Mesodermal cell (in vitro differentiated cells): ENCODE results near the gene MAK.
"Not testable (repeated sequence)": the region's sequence is repeated elsewhere in the genome, so short reads cannot be mapped to it uniquely, and the experiment has no call there.

Experiments
- H3K27ac ChIP-seq: 2 replicates; pipeline ENCODE4 v1.7.0; 2013; ENCODE audit warnings: mild to moderate bottlenecking, low read depth, low read length, moderate library complexity; ENCODE audit not compliant: severe bottlenecking
- H3K36me3 ChIP-seq: 2 replicates; pipeline ENCODE4 v1.7.1; 2013; ENCODE audit warnings: mild to moderate bottlenecking, low read length, moderate library complexity; ENCODE audit not compliant: control insufficient read depth, insufficient read depth
- H3K4me1 ChIP-seq: one replicate; pipeline ENCODE4 v1.7.1; 2013; ENCODE audit warnings: mild to moderate bottlenecking, low read length; ENCODE audit not compliant: insufficient read depth, control insufficient read depth, poor library complexity, severe bottlenecking
- H3K4me3 ChIP-seq: 2 replicates; pipeline ENCODE4 v1.7.0; 2013; ENCODE audit warnings: low read length, control low read depth, mild to moderate bottlenecking; ENCODE audit not compliant: insufficient read depth, poor library complexity, severe bottlenecking; ENCODE audit errors: extremely low read depth
- H3K9me3 ChIP-seq: 2 replicates; pipeline ENCODE4 v1.7.1; 2013; ENCODE audit warnings: mild to moderate bottlenecking, low read length, moderate library complexity; ENCODE audit not compliant: control insufficient read depth
- WGBS, 2 experiments: methylation state at CpG; one replicate each; pipeline ENCODE4 v1.1.5; 2013; ENCODE audit warnings: missing lambda C conversion rate in 2 of 2; ENCODE audit not compliant: insufficient coverage in 2 of 2; 5-methylcytosine and 5-hydroxymethylcytosine counted together

Gene MAK

GRCh38 chr6:10824819-10825218 is 13.5 kb downstream of the MAK start:
- Histone ChIP-seq H3K4me1 (no peaks in the 10 kb centered on the region), H3K4me3 (no peak overlapping the region), H3K36me3 (no peaks in the 10 kb centered on the region), H3K9me3 (no peaks in the 10 kb centered on the region), H3K27ac (no peak overlapping the region)
- 90 to 100% methylated on average over 3 of the region's 6 CpGs for whole genome bisulfite sequencing, 2 experiments

- Histone ChIP-seq H3K4me3 (no peak overlapping the region), H3K4me1 (no peaks in the 10 kb centered on the region), H3K9me3 (no peaks in the 10 kb centered on the region), H3K27ac (no peak overlapping the region), H3K36me3 (no peaks in the 10 kb centered on the region)
- 87 to 88% methylated on average over 6 to 8 of the region's 8 CpGs for WGBS, 2 experiments
Observed at GRCh38 chr6:10824297-10824696, 14.0 kb downstream of the MAK start.

- WGBS, 2 experiments: 92 to 98% methylated on average over 3 to 6 of the region's 6 CpGs
- H3K4me3 ChIP-seq: not testable (repeated sequence)
Observed at GRCh38 chr6:10814176-10814575, 24.2 kb downstream of the MAK start.

GRCh38 chr6:10809098-10809497 is 29.2 kb downstream of the MAK start:
- H3K4me3 ChIP-seq: no peak overlapping the region
- H3K9me3 ChIP-seq: no peaks in the 10 kb centered on the region
- no peak overlapping the region for H3K27ac ChIP-seq
- no peaks in the 10 kb centered on the region for H3K36me3 ChIP-seq
- H3K4me1 ChIP-seq: no peaks in the 10 kb centered on the region
- 94 to 100% methylated on average over 5 of the region's 6 CpGs for WGBS, 2 experiments

More at GRCh38 chr6:10814176-10814575, 24.2 kb downstream of the MAK start:
- H3K9me3 ChIP-seq, H3K27ac ChIP-seq, H3K4me1 ChIP-seq, H3K36me3 ChIP-seq: not testable (repeated sequence)

GRCh38 chr6:10808376-10808775 is 30.0 kb downstream of the MAK start:
- 100% methylated on average over 1 of the region's 4 CpGs; no CpG with 5 or more reads in 1 of the 2 experiments for WGBS, 2 experiments
- no peak overlapping the region for H3K27ac ChIP-seq
- H3K4me3 ChIP-seq: no peak overlapping the region
- no peaks in the 10 kb centered on the region for H3K36me3 ChIP-seq
- H3K9me3 ChIP-seq: no peaks in the 10 kb centered on the region
- H3K4me1 ChIP-seq: no peaks in the 10 kb centered on the region

- no peak overlapping the region for H3K27ac ChIP-seq
- H3K36me3 ChIP-seq: no peaks in the 10 kb centered on the region
- H3K4me3 ChIP-seq: no peak overlapping the region
- H3K4me1 ChIP-seq: no peaks in the 10 kb centered on the region
- WGBS, 2 experiments: 0 to 38% methylated on average over 1 of the region's 2 CpGs
- H3K9me3 ChIP-seq: no peaks in the 10 kb centered on the region
Observed at GRCh38 chr6:10801224-10801848, 37.0 kb downstream of the MAK start.

GRCh38 chr6:10800810-10801209 is 37.5 kb downstream of the MAK start:
- 85 to 91% methylated on average over 2 to 3 of the region's 3 CpGs for WGBS, 2 experiments
- H3K4me1 ChIP-seq: no peaks in the 10 kb centered on the region
- no peak overlapping the region for H3K4me3 ChIP-seq
- no peak overlapping the region for H3K27ac ChIP-seq
- no peaks in the 10 kb centered on the region for H3K36me3 ChIP-seq
- H3K9me3 ChIP-seq: no peaks in the 10 kb centered on the region

GRCh38 chr6:10794239-10794638 is 44.1 kb downstream of the MAK start:
- Histone ChIP-seq H3K36me3 (peaks cover 11% of the 10 kb centered on the region), H3K4me1 (peaks cover 5% of the 10 kb centered on the region), H3K27ac (peak overlapping the region; percentile 16), H3K4me3 (no peak overlapping the region), H3K9me3 (no peaks in the 10 kb centered on the region)
- 100% methylated on average over 1 of the region's 3 CpGs; no CpG with 5 or more reads in 1 of the 2 experiments for WGBS, 2 experiments

- Histone ChIP-seq H3K4me3 (no peak overlapping the region), H3K4me1 (peaks cover 5% of the 10 kb centered on the region), H3K36me3 (peaks cover 11% of the 10 kb centered on the region), H3K27ac (no peak overlapping the region), H3K9me3 (no peaks in the 10 kb centered on the region)
- WGBS, 2 experiments: 90 to 100% methylated on average over 1 to 2 of the region's 6 CpGs
Observed at GRCh38 chr6:10793695-10794094, 44.6 kb downstream of the MAK start.

GRCh38 chr6:10793035-10793434 is 45.3 kb downstream of the MAK start:
- 80% methylated on average over 1 of the region's 3 CpGs for WGBS, 2 experiments
- H3K36me3 ChIP-seq: peaks cover 11% of the 10 kb centered on the region

GRCh38 chr6:10792101-10792500 is 46.2 kb downstream of the MAK start:
- Histone ChIP-seq H3K27ac (no peak overlapping the region), H3K36me3 (peaks cover 11% of the 10 kb centered on the region), H3K4me1 (peaks cover 5% of the 10 kb centered on the region), H3K9me3 (no peaks in the 10 kb centered on the region), H3K4me3 (no peak overlapping the region)
- WGBS, 2 experiments: 91 to 95% methylated on average over 5 of the region's 5 CpGs

More at GRCh38 chr6:10793035-10793434, 45.3 kb downstream of the MAK start:
- Histone ChIP-seq H3K9me3 (no peaks in the 10 kb centered on the region), H3K4me1 (peaks cover 5% of the 10 kb centered on the region), H3K4me3 (no peak overlapping the region), H3K27ac (no peak overlapping the region)
